SH-SY5Y (cell line): ENCODE data around the gene SPRR4.

ENCODE experiments used
- GATA2 ChIP-seq: IDR thresholded peaks from 2 replicates; pipeline ENCODE4 v1.6.1; 2011; ENCODE audit warnings: mild to moderate bottlenecking, low read depth, low read length
- GATA3 ChIP-seq: IDR thresholded peaks from 2 replicates; pipeline ENCODE4 v1.6.1; 2011; ENCODE audit warnings: low read depth, mild to moderate bottlenecking, low read length, moderate library complexity

GRCh38 chr1:152942161-152942560, 28.3 kb upstream of the SPRR4 start:
- TF ChIP-seq GATA2 (no peak), GATA3 (no peak)
